Measurements from ENCODE around the gene GBGT1.
A peak's percentile ranks its signal among the peaks of the same experiment; 100 is the strongest.

The GBGT1 gene

GRCh38 chr9:133141833-133142595 is 21.7 kb downstream of the GBGT1 start:
- DNase-seq, result no peak

- DNase-seq, result no peak
Observed at GRCh38 chr9:133140606-133141005, 23.1 kb downstream of the GBGT1 start.

DNA sequence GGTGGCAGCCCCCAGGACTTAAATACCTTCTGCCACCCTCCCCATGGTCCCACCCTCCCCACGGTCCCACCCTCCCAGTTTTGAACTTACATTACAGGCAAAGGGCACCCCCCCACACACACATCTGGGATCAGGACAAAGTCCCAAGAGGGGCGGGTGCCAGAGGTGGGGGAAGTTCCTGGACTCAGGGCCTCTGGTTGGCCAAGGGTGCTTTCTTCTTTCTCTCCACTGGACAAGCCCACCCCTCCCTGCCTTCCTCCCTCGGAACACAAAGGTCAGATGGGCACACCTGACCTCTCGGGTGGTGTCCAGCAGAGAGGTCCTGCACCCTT is 23.6 kb downstream of the GBGT1 start:
- no peak for DNase-seq

GRCh38 chr9:133139246-133140173 is 24.2 kb downstream of the GBGT1 start:
- DNase-seq, result no peak

DNA sequence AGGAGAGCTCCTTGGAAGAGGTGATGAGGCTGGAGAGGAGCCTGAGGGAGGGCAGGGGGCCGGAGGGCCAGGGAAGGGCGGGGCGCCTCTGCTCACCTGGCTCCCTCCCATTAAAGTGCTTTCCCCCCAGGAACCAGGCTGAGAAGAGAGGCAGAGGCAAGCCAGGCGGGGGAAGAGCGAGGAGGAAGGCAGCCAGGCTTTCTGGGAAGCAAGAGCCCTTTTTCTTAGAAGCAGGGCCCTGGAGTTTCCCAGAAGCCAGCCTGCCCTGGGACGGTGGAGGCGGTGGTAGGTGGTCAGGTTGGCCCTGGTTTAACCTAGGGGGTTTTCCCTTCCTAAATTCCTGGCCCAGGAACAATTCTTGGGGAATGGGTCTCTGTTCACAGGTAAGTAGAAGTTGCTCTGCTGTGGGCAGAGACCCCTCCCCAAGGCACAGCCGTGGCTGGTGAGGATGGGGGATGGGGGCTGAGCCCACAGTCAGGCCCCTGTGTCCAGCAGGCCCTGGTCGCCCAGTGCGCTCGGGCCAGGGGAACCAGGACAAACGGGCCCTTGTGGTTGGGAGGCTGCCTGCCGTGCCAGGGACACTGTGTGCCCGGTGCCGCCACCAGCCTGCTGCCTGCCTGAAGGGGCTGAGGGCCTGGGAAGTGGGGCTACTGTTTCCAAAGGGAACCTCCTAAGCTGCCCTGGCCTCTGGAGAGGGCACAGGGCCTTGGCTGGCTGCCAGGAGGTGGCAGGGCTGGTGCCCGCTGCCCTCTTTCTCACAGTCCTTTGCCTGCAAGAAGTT is 26.1 kb downstream of the GBGT1 start:
- DNase-seq, result no peak

DNA sequence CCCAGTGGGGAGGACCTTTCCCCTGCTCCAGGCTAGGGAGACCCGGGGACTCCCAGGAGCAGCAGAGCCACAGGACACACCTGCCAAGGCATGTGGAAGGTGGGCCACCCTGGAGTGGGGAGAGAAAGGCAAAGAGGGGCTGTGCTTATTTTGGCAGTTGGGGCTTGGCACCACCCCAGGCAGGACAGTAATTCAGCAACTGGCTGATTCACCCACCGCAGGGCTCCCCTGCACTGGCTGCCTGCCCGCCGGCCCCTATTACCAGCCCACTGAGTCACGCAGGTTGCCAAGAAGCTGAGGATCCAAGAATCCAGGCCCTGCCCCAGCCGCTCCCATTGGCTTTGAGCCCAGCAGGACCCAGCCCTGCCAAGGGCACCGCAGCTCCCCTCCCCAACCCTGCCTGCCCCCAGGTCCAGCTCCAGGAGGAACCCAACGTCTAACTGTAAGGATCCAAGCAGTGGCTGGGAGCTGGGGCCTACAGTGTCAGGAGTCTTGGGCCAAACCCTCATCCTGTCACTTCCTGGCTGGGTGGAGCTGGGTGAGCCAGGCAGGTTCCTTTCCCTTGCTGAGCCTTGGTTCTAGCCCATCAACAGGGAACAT is 28.5 kb downstream of the GBGT1 start:
- peak; percentile 87 to 95 for DNase-seq

DNA sequence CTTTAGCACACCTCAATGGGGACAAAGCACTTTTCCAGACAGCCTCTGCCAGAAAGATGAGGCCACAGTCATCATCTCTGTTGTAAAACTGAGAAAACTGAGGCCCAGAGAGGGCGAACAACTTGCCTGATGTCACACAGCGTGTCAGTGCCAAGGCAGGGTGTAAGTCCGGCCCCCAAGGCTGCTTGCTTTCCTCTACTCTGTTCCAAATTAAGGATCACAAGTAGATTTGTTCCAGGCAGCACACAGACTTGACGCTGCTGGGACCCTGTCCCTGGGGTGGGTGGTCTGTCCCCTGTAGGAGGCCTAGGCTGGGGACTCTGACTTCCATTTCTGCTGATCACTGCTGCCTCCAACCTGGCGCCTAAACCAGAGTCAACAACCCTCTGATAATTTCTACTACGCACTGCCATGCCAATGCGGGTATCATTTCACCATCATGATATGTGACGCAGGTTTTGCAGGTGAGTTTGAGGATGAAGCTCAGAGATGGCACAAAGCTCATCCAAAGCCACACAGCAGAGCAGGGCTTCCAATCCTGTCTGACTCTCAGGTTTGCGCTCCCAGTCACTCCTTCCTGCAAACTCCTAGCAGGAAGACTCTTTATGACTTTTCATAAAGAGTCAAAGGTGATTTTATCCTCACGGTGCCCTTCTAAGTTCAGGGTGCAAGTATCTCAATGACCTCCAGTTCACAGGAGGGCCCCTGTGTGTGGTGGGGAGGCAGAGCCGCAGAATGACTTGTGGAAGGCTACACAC is 29.1 kb downstream of the GBGT1 start:
- no peak for DNase-seq

GRCh38 chr9:133133681-133134387 is 29.9 kb downstream of the GBGT1 start:
- DNase-seq, result peak; percentile 97 to 99

GRCh38 chr9:133132174-133132573 is 31.5 kb downstream of the GBGT1 start:
- DNase-seq, result no peak

GRCh38 chr9:133131506-133131905 is 32.2 kb downstream of the GBGT1 start:
- DNase-seq, result no peak

DNA sequence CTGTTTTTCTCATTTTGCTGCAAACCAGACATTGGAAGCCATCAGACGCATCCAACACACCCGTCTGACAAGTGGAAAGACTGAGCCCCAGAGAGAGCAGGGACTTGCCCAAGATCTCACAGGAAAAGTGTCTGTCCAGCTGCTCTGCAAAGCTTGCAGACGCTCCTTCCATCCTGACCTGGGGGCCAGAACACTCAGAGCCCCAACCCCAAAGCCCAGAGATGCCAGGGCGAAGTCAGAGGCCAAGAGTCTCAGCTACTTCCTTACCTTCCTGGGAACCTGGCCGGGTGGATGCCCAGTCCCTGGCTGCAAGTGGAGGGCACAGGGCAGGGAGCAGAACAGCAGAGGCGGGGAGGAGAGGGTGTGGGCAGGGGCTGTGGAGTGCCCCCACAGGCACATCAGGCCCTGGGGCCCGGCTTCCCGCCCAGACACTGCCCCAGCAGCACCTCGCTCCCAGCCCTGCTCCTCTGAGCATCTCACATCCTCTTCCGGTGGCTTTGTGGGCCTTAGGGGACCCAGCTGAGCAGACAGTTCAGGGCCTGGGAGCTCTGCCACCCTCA is 32.9 kb downstream of the GBGT1 start:
- DNase-seq, result no peak

- no peak for DNase-seq
Observed at GRCh38 chr9:133129001-133129795, 34.5 kb downstream of the GBGT1 start.

- DNase-seq, result no peak
Observed at GRCh38 chr9:133128152-133128551, 35.6 kb downstream of the GBGT1 start.

DNA sequence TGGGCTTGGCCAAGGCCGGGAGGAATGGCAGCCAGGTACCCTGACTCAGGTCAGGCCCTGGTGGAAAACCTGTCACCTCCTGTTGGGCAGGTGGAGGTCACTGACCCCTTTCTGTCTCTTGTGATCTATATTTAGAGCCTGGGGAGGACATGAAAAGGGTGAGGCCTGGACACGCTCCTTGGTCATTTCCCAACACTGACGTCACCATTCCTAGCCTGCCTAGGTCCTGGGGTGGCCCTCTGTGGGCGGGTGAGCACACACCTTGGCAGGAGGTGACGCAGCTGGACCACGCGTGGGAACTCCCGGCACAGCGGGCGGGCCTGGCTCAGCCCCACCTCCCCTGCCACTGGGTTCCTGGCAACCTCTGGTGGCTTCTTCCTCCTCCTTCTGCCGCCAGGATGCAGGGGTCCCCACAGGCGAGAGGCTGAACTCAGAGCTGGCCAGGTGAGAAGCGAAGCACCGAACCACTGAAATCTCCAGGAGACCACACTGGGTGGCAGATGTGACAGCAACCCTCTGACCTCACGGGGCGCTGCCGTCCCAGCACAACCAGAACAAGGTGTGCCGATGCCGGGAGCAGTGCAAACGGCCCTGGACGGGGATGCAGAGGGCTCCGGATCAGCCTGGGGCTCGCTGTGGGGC is 36.3 kb downstream of the GBGT1 start:
- no peak for DNase-seq

DNA sequence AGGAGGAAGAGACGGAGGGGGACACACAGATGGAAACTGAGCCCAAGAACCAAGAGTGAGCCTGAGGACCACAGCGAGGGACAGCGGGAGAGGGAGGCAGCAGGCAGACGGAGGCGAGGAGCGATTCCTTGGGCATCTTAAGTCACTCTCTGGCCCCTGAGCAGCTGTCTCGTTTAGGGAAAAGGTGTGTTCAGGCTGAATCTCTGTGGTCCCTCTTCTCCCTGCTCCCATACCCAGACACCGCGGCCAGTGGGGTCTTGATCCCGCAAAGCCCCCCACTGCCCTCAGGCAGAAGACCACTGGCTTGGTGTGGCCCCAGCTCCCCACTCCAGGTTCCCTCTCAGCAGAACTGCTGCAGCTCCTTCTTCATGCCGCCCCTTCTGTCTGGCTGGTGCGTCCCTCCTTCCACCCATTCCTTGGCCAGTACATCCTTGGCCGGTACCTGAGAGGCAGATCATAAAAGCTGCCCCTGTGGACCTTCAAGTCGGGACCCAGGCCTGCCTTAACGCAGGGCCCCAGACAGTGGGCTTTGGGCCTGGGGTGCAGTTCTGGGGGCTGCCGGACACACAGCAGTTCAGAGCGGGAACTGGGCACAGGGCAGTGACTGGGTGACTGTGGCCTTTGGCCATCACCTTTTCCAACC is 36.9 kb downstream of the GBGT1 start:
- DNase-seq, result no peak

DNA sequence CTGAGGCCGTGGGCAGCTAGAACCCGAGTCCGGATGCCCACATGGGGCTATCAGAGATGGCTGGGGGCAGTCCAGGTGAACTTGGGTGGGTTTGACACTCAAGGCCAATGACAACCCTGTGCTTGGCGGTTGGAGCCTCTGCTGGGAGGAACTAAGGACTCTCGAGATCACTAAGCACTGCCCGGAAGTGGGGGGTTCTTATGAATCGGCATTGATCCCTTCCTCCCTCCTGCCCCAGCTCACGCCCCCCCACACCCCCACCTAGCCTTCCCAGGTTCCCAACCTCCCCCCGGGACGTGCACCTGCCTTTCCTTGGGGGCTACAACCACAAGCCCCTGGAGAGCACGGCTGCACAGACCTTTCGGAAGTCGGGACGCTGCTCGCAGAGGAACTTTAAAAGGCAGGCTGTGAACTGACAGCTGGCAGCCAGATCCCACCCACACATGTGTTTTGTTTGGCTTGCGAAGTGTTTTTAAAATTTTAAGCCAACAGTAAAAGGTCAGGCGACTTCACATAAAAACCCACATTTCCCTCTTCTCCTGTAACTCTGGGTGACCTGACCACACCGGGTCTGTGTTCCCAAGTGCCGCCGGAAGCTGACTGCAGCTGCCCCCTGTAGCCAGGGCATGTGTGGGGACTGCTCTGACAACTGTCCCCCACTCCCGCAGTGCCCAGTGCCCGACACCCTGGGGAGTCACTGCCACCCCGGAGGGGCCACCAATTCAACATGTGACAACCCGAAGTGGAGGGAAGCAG is 37.6 kb downstream of the GBGT1 start:
- no peak for DNase-seq

GRCh38 chr9:133124907-133125275 is 38.8 kb downstream of the GBGT1 start:
- no peak for DNase-seq

DNA sequence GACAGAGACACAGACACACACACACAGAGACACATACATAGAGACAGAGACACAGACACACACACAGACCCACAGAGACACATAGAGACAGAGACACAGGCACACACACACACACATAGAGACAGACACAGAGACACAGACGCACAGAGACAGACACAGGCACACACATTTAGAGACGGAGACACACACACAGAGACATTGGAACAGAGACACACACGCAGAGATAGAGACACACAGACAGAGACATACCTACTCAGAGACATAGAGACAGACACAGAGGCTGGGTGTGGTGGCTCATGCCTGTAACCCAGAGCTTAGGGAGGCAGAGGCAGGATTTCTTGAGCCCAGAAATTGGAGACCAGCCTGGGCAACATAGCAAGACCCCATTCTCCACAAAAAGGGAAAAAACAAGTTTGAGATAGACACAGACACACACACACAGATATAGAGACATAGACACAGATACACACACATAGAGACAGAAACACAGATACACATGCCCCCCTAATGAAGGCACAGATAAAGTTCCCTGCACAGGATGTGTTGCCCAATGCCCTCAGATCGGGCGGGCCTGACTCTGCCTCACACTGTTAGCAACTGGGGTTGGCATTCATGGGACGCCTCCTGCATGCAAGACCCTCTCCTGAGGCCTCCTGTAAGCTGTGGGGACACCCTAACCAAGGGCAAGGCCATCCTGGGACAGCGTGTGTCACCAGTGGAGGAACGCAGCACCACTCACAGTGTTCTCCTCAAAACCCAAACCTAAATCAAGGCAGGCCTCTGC is 39.4 kb downstream of the GBGT1 start:
- DNase-seq, result no peak
